C1 segment of cervical spinal cord (tissue), 14 donors: Measurements from ENCODE around the gene ELAVL2.

Experiments
- DNase-seq, 14 donors: peaks; one replicate each; lab custom pipeline; 2025; lab: John Stamatoyannopoulos, UW

The ELAVL2 gene

DNA sequence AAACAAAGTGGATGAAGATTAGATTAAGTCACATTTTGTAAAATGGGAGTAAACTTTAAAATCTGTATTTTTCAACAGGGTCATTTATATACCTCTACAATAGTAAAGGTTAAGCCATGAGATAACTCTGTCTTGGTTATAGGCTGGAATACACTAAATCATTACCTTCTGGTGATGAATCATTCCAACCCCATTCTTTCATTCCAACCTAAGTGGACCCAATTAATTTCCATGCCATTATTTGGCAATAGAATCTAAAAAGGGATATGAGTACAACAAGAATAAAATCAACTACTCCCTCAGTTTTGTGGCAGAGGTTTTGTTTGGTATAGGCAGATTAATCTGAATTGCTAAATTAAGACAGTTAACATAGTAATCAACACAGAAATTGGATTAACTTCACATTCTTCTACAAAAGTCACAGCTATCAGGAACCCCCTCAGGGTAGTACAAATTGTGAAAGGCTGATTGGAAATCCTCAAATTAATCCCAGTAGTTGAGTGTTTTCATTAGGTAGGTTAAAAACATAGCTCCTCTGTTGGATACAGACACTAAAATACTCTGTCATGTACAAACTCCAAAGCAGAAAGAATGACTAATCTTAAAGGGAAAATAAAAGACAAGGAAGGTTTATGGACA is 54.2 kb downstream of the ELAVL2 start:
- DNase-seq, result no peak

DNA sequence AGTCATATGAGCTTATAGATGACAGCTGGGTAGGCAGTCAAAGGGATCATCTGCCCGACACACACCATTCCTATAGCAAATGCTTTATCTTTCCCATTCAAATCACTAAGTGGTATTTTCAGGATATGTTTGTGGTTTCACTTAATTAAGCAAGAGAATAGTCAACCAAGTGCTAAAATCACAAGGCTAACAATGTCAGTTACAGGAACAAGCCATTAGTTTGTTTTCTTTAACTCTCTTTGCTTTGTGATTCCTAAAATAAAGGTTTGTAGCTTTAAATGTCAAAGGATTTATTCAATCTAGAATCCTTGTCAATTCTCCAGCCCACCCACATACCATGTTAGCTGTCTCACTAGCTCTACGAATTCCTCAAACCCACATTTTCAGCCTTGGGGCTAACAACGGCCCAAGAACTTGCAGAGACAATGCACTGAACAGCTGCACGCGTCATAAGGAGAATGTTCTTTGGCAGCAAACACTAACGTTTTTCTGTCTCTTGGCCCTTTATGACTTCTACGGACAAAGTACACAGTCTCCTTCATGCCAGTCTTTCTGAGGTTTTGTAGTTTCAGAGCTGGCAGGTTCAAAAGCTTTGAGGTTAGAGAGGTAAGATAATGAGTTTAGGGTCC is 56.6 kb downstream of the ELAVL2 start:
- DNase-seq, result no peak

DNA sequence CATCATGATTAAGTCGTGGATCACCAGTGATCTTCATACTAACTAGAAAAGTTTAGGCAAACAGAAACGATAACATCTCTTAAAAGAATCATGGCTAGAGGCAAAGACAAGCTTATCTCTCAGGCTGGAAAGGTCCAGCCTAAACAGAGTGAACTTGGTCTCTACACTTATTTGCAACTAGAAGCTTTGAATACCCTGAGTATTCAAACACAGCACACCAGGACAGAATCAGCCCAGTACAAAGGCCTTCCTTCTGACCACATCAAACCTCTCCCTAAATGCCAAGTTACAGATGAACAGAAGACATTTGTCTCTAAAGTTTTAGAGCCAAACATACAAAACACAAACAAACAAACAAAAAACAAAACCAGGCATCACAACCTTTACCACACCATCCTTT is 57.2 kb downstream of the ELAVL2 start:
- no peak for DNase-seq

DNA sequence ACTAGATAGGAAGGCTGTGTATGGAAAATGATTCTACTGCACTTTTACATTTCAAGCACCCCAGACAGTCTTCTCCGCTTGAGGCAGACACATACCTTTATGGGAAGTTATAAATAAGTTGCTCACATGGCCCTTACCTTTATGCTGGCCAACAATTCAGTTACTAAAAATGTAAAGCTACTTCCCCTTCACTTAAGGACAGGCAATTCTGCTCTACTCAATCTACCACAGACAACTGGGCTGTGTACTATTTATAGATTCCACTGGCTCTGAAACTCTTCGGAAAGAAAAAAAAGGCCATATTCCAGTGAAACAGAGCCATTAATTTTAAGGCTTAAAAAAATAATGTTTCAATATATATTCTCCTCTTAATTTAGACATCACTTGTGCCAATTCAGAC is 59.4 kb downstream of the ELAVL2 start:
- no peak for DNase-seq

GRCh38 chr9:23765561-23765960 is 60.5 kb downstream of the ELAVL2 start:
- DNase-seq, result no peak

GRCh38 chr9:23764219-23764618 is 61.8 kb downstream of the ELAVL2 start:
- DNase-seq, result no peak

- DNase-seq, result no peak
These were observed 71.5 kb downstream of the ELAVL2 start for GRCh38 chr9:23754551-23754950.

DNA sequence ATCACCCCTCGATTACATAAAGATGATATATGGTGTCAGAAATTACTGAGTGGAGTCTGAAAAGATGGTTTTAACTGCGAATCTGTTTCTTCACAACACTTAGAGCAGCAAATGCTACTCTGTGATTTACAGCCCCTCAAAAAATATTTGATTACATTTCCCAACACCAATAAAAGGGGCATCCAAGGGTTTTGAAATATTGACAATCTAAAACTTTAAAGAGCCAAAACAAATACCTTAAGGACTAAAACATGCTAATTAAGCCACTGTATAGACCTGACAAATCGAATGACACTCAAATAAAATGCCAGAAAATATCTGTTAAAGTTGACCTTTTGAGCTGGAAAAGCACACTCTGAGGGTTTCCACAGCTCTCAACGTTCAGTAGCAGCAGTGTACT is 73.2 kb downstream of the ELAVL2 start:
- no peak for DNase-seq

DNA sequence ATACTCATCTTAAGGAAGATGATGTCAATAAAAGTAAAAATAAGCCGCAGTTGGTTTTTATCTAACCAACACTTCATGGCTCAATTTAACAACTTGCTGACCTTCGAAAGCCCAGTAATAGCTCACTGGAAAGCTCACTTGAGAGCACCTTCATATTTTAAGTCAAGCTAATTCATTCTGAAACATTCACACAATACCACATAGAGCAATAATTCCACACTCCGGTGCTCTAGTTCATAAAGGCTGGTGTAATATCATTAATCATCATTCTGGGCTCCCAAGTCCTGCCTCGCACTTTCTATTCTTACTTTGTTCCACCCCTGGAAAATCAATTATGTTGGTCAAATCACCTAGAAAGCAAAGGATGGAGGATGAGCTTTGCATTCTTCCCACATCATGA is 74.4 kb downstream of the ELAVL2 start:
- no peak for DNase-seq

- no peak for DNase-seq
These were observed 75.2 kb downstream of the ELAVL2 start for GRCh38 chr9:23750808-23751207.

- DNase-seq, result peak in 1 of 14 donors; percentile 30
These were observed 78.7 kb downstream of the ELAVL2 start for GRCh38 chr9:23747088-23748075.

DNA sequence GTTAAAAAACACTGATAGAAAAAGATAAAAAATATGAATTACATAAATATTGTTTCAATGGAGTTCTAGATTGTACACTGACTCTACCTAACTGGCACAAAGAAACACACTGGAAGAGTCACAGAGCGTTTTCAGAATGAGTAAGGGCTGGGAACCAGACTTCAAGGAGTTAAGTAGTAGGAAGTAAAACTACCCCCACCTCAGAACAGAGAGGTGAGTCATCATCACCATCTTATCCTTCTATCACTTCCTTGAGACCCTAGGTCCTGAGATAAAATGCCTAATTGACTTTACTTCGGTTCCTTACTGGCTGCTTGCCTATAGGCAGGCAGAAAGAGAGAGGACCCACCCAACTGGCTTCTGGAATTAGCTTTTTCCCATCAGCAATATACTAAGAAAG is 79.7 kb downstream of the ELAVL2 start:
- no peak for DNase-seq

GRCh38 chr9:23743036-23743435 is 83.0 kb downstream of the ELAVL2 start:
- DNase-seq, result peak in 1 of 14 donors; percentile 1

DNA sequence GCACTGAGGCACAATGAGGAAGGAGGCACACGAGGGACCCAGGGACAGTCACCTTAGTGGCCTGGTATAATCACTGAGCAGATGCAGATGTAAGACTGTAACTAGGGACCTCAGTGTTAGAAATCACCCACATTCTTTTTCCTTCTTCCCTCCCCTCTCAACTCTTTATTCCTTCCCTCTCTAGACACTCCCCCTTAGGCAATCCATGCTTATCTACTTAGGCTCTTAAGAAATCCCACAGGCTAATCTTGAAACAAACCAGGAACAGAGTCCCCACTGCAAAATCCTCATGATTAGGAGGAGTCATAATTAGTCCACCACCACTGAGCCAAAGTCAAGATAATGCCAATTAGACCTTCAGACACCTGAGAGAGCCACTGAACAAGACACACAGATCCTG is 84.7 kb downstream of the ELAVL2 start:
- no peak for DNase-seq

DNA sequence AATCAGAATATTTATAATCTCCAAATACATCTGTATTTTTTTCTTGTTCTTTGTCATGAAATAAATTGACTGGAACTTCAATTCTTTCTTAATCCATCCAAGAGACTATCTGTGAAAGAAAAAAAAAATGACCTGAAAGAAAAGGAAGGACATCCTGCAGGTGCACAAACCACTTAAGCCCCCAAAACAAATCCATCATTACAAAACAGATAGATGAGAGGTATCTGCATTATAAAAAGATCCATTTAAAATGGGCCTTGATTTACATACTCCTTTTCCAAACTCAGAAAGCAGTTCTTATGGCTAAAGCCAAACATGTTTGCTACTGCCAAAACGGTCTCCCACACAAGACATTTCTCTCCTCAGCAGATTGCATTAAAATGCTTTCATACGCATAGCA is 85.5 kb downstream of the ELAVL2 start:
- no peak for DNase-seq

DNA sequence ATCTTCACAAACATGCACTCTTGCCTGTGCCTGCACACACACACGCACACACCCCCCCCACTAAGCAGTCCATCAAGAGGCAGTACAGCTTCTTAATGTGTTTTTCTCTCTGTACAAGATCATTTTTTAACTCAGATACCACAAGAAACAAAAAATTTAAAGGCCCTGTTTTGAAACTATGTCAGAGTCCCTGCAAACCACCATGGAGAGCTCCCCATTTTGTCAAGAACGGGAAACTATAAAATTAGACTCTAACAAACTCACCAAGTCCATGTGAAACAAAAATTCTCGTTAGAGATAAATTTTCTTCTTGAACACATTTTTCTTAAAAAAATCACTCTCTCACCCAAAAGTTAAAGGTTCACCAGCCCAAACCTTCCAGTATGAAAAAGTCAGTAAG is 86.3 kb downstream of the ELAVL2 start:
- DNase-seq, result no peak

- no peak for DNase-seq
These were observed 89.7 kb downstream of the ELAVL2 start for GRCh38 chr9:23736293-23736692.

DNA sequence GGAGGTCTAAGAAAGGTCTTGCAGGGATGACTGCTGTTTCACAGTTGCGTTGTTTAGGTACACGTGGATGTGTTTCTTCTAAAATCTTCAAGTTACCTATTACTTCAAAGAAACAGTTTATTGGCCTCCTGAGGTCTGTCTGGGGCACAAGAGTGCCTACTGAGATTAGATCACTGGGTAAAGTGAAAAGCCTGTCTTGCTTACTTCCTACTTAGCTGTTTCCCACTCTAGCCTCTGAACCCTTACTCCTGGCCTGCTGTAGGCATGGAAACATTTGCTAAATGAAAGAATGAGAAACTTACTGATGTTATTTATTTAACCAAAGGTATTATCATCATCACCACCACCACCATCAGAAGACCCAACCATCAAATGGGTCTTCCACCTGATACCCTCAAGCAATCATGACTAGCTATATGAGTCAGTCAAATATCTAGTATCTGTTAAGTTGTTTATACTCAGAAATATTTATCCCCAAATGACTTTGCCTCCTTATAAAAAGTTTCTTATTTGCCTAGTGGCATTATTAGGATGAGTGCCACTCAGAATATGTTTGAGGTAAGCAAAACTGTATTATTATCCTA is 92.5 kb downstream of the ELAVL2 start:
- DNase-seq, result no peak

- DNase-seq, result no peak
These were observed 94.7 kb downstream of the ELAVL2 start for GRCh38 chr9:23731353-23731752.

DNA sequence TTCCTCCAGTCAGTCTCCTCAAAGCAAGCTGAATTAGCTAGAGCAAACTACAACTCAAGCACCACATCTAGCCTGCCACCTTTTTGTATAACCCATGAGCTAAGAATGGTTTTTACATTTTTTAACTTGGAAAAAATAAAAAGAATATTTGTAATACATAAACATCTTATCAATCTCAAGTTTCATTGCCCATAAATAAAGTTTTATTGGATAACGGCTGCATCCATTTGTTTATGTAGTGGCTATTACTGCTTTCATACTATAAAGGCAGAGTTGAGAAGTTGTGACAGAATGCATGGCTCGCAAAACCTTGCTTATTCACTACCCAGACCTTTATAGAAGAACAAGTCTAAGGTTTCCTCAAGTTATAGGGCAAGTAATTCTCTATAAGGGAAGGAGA is 95.7 kb downstream of the ELAVL2 start:
- DNase-seq, result no peak

DNA sequence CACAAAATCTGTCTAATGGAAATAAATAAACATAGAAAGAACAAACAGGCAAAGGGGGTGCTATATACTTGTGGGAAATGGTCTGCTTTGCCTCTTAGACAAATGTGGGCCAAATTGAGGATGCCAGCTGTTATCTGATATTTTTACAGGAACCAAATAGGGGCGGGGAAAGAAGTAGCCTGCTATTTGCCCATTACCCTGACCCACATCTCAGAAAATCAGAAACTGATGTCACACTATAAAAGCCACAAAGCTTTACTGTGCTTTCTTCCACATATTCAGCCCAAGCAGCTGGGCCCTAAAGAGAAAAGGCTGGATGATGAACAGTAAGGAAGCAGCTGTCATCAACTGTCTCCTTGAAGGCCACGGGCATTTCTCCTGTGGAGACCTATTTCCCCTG is 97.3 kb downstream of the ELAVL2 start:
- DNase-seq, result no peak

DNA sequence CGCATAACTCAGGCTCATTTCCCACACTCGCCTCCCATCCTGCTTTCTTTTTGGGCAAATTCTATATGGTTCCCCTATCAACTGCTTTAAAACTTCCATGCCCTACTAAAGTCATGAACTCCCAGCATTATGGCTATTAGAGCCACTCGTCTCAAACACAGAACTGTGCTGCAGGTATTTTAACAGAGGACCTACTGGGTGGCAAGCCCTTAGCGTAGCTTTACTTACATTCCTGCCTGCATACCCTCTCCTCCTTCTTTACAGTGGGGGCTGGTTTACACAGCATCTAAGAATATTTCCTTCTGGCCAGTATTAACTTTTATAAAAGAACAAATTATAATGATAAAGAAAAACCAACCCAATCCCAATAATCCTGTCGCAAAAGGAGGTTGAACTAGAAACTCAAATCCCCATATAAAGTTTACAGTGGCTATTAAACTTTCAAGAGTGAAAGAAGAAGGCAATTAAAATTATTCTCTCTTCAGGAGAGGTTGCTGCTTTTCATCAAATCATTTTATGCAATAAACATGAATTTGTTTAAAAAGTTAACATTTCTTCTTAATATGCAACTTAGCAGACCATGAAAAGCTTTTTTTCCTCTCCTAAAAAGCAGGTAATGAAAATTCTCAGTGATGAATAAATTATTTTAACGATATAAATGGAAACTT is 100.6 kb downstream of the ELAVL2 start:
- no peak for DNase-seq
